B cell (primary cell): ENCODE data around the gene STXBP1. TPM values are rescaled to one million over a fixed set of nuclear protein-coding genes. Genes with fewer than 3 reads are reported as not detected.

Source experiments
- ATAC-seq: fragments of 200-7000 bp; cut with Tn5 transposase; one replicate; pipeline ENCODE4 v1.10.0; 2021; ENCODE audit warnings: low read depth, mild to moderate bottlenecking, moderate number of reproducible peaks, moderate library complexity
- CTCF ChIA-PET: fragments of 350-600 bp; sonication (Branson Sonifier 250); formaldehyde crosslinking; loops from one replicate; lab custom pipeline; 2021; ENCODE audit warnings: antibody characterized with exemption, inconsistent platforms; lab: Charles Lee
- POLR2A ChIA-PET: fragments of 350-600 bp; sonication (Branson Sonifier 250); formaldehyde crosslinking; loops from one replicate; lab custom pipeline; 2021; ENCODE audit warnings: antibody characterized with exemption; lab: Charles Lee
- DNase-seq: peaks from one replicate; pipeline ENCODE4 v3.0.0; 2013
- H2AFZ ChIP-seq: 2 replicates; pipeline ENCODE4 v1.6.1; 2012; ENCODE audit warnings: mild to moderate bottlenecking, low read depth, low read length; ENCODE audit not compliant: insufficient read depth, poor library complexity, severe bottlenecking
- H3K27ac ChIP-seq, 2 donors: 1 replicate in 1 of 2; 2 replicates in 1 of 2; pipeline ENCODE4 v1.5.1; 2012 to 2013; ENCODE audit warnings: low read length in 2 of 2, mild to moderate bottlenecking in 2 of 2, moderate library complexity in 1 of 2
- H3K27me3 ChIP-seq, 4 experiments: fragments of 200-600 bp in 1 of 4; sonication (generic) in 1 of 4; replicated peaks in 1 of 4; 1 replicate in 2 of 4; 2 replicates in 2 of 4; pipeline versions ENCODE4 v1.6.1 to v1.7.0; 2013 to 2016; ENCODE audit warnings: low read length in 3 of 4, mild to moderate bottlenecking in 2 of 4, mixed read lengths in 1 of 4, moderate library complexity in 1 of 4; ENCODE audit not compliant: insufficient read depth in 4 of 4, control insufficient read depth in 3 of 4; ENCODE audit errors: control extremely low read depth in 1 of 4
- H3K36me3 ChIP-seq, 2 experiments: replicated peaks in 1 of 2; 1 replicate in 1 of 2; 2 replicates in 1 of 2; pipeline versions ENCODE4 v1.6.1 to v1.7.1; 2013; ENCODE audit warnings: low read length in 1 of 2; ENCODE audit not compliant: insufficient read depth in 2 of 2, control insufficient read depth in 1 of 2; ENCODE audit errors: control extremely low read depth in 1 of 2, extremely low read depth in 1 of 2
- H3K4me1 ChIP-seq, 2 donors: fragments of 200-600 bp in 1 of 2; sonication (generic) in 1 of 2; 1 replicate in 1 of 2; 2 replicates in 1 of 2; pipeline versions ENCODE4 v1.5.1 to v1.6.1; 2013 to 2017; ENCODE audit warnings: low read length in 2 of 2; ENCODE audit not compliant: control insufficient read depth in 2 of 2, insufficient read depth in 2 of 2
- H3K4me2 ChIP-seq: replicated peaks from 2 replicates; pipeline ENCODE3; 2012; ENCODE audit warnings: mild to moderate bottlenecking, low read depth, low read length; ENCODE audit not compliant: poor library complexity, severe bottlenecking
- H3K4me3 ChIP-seq, 5 experiments: fragments of 200-600 bp in 1 of 5; sonication (generic) in 1 of 5; 1 replicate in 3 of 5; 2 replicates in 2 of 5; pipeline versions ENCODE4 v1.5.1 to v1.7.0; 2011 to 2016; ENCODE audit warnings: low read length in 4 of 5, mild to moderate bottlenecking in 4 of 5, low read depth in 2 of 5, control low read depth in 1 of 5, moderate library complexity in 1 of 5; ENCODE audit not compliant: insufficient read depth in 1 of 5; ENCODE audit errors: control extremely low read depth in 1 of 5, extremely low read depth in 1 of 5
- H3K79me2 ChIP-seq: fragments of 200-600 bp; sonication (generic); one replicate; pipeline ENCODE4 v1.6.0; 2016; ENCODE audit warnings: low read length; ENCODE audit not compliant: control insufficient read depth, insufficient read depth
- H3K9ac ChIP-seq: fragments of 200-600 bp; sonication (generic); 2 replicates; pipeline ENCODE4 v1.6.1; 2017; ENCODE audit warnings: mild to moderate bottlenecking, low read length, moderate library complexity
- H3K9me3 ChIP-seq, 3 donors: one replicate each; pipeline versions ENCODE4 v1.6.1 to v1.7.1; 2013; ENCODE audit warnings: low read length in 2 of 3; ENCODE audit not compliant: control insufficient read depth in 2 of 3, insufficient read depth in 1 of 3; ENCODE audit errors: control extremely low read depth in 1 of 3
- H4K20me1 ChIP-seq: 2 replicates; pipeline ENCODE4 v1.6.0; 2012; ENCODE audit warnings: mild to moderate bottlenecking, low read length; ENCODE audit not compliant: insufficient read depth, control insufficient read depth, poor library complexity, severe bottlenecking
- H3K27ac Mint-ChIP-seq: one replicate; pipeline ENCODE4 v1.8.0; 2021; ENCODE audit warnings: mixed read lengths
- H3K27me3 Mint-ChIP-seq: one replicate; pipeline ENCODE4 v1.8.0; 2021; ENCODE audit warnings: mixed read lengths
- H3K4me1 Mint-ChIP-seq: one replicate; pipeline ENCODE4 v1.8.0; 2021; ENCODE audit warnings: mixed read lengths
- H3K4me3 Mint-ChIP-seq: one replicate; pipeline ENCODE4 v1.8.0; 2021; ENCODE audit warnings: mixed read lengths
- H3K9me3 Mint-ChIP-seq: one replicate; pipeline ENCODE4 v1.8.0; 2022; ENCODE audit warnings: mixed read lengths; ENCODE audit not compliant: insufficient read depth
- EZH2 ChIP-seq: IDR thresholded peaks from 2 replicates; pipeline ENCODE4 v1.6.1; 2012; ENCODE audit warnings: borderline replicate concordance, low read depth, mild to moderate bottlenecking, moderate library complexity, low read length; ENCODE audit not compliant: insufficient read depth, poor library complexity, severe bottlenecking
- WGBS: methylation state at CpG from one replicate; pipeline ENCODE4 v1.1.5; 2013; ENCODE audit warnings: missing lambda C conversion rate; ENCODE audit not compliant: insufficient coverage; 5-methylcytosine and 5-hydroxymethylcytosine counted together
- intact Hi-C: fragments of 100-400 bp; cut with micrococcal nuclease; formaldehyde crosslinking; loops from one replicate; pipeline ENCODE4 v1.10.0; 2022
- polyA plus RNA-seq: library from polyadenylated mRNA; depleted of rRNA; stranded (reverse); fragments of >200 nt; gene quantifications from 2 replicates; pipeline ENCODE4 v1.2.3, GENCODE V29; 2012
- total RNA-seq, 2 donors: library from RNA; stranded (reverse); fragments of 120-200 nt in 1 of 2; gene quantifications; 1 replicate in 1 of 2; 2 replicates in 1 of 2; pipeline versions ENCODE4 v1.2.3 to v1.2.4, GENCODE V29; 2013 to 2022
- TF ChIP-seq, protein P1 (sequence below): fragments of 200-600 bp; IDR thresholded peaks from one replicate; pipeline ENCODE4 v1.8.0; 2022; ENCODE audit warnings: antibody characterized with exemption, mild to moderate bottlenecking

Gene STXBP1
- total and polyA plus RNA-seq, 2 donors (not counting 1 experiment from before 2014, with no cell fraction given): 0.62 TPM; not detected in 1

DNA sequence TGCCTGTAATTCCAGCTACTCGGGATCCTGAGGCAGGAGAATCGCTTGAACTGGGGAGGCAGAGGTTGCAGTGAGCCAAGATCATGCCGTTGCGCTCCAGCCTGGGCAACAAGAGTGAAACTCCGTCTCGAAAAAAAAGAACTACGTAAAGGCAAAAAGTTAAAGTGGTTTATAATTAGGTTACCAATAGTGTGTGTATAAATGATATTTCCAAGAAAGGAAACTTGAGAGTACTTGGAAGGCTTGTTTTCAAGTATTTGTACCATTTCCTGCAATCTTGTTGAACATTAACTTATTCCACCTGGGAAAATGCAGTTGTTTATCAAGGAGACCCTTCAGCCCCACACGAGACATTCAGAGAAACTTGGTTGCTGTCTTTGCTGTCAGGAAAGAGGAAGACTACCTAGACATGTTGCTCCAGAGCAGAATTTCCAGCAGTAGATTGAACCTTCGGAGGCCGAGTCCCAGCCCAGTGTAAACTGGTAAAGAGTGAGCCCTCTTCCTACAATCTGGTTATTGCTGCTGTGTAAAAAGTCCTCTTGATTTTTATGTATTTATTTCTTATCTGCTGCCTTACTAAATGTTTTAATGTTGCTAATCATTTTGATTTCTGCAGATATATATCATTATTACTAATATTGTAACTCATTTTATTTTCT, 30.1 kb downstream of the STXBP1 start:
- H3K4me1 ChIP-seq: no peaks in the 10 kb centered on the region
- no peaks in the 10 kb centered on the region for H3K9me3 ChIP-seq
- no peak overlapping the region for H3K27ac Mint-ChIP-seq
- no peaks in the 10 kb centered on the region for H3K36me3 ChIP-seq
- no peak overlapping the region for H3K9ac ChIP-seq
- peaks cover 15% of the 10 kb centered on the region for H3K27me3 Mint-ChIP-seq
- H3K27ac ChIP-seq: no peak overlapping the region
- H4K20me1 ChIP-seq: no peaks in the 10 kb centered on the region
- no peak overlapping the region for H3K4me2 ChIP-seq
- no peak overlapping the region for H2AFZ ChIP-seq
- ChIA-PET POLR2A (no interaction called here), CTCF (no interaction called here)
- no peak for ATAC-seq
- no peaks in the 10 kb centered on the region for H3K4me1 Mint-ChIP-seq
- no peak for DNase-seq
- WGBS: 93% methylated on average over 8 of the region's 10 CpGs
- no peak overlapping the region for H3K4me3 Mint-ChIP-seq
- intact Hi-C loops: no loop called here
- no peak overlapping the region for H3K4me3 ChIP-seq
- no peaks in the 10 kb centered on the region for H3K79me2 ChIP-seq
- H3K9me3 Mint-ChIP-seq: no peaks in the 10 kb centered on the region
- peaks cover 0 to 8% (median 0%) of the 10 kb centered on the region in 4 experiments for H3K27me3 ChIP-seq
- TF ChIP-seq, protein P1, sequence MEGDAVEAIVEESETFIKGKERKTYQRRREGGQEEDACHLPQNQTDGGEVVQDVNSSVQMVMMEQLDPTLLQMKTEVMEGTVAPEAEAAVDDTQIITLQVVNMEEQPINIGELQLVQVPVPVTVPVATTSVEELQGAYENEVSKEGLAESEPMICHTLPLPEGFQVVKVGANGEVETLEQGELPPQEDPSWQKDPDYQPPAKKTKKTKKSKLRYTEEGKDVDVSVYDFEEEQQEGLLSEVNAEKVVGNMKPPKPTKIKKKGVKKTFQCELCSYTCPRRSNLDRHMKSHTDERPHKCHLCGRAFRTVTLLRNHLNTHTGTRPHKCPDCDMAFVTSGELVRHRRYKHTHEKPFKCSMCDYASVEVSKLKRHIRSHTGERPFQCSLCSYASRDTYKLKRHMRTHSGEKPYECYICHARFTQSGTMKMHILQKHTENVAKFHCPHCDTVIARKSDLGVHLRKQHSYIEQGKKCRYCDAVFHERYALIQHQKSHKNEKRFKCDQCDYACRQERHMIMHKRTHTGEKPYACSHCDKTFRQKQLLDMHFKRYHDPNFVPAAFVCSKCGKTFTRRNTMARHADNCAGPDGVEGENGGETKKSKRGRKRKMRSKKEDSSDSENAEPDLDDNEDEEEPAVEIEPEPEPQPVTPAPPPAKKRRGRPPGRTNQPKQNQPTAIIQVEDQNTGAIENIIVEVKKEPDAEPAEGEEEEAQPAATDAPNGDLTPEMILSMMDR: no peak
- TF ChIP-seq EZH2: no peak

DNA sequence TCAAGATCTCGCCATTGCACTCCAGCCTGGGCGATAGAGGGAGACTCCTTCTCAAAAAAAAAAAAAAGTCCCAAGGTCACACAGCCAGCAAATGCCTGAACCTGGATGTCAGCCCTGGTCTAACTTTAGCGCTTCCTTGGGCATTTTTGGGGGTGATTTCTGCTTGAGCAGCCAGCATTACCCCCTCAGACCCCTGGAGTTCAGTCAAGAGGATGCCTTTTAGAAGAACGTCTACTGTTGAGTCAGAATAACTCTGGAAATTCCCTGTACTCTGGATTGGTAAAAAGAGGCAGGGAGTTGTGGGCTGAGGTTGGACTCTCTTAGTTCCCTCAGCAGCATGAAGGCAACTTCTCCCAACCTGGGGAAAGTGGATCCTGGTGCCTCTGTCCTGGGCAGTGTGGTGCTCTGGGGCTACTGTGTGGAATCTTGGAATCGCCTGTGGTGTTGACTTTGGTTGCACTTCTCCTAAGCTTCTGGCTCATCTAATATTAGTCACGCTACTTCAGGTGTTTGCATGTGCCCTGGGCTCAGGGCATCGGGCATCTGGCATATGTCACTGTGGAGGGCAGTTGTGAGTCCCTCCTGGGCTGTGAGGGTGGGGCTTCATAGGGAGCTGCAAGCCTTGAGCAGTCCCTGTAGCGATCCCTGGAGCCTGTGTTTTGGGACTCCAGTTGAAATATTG, 32.2 kb downstream of the STXBP1 start:
- Mint-ChIP-seq H3K4me3 (no peak overlapping the region), H3K4me1 (no peaks in the 10 kb centered on the region), H3K27ac (no peak overlapping the region), H3K27me3 (peaks cover 15% of the 10 kb centered on the region), H3K9me3 (no peaks in the 10 kb centered on the region)
- no peak for DNase-seq
- TF ChIP-seq EZH2: no peak
- TF ChIP-seq, protein P1: no peak
- Histone ChIP-seq H2AFZ (no peak overlapping the region), H3K9me3 (no peaks in the 10 kb centered on the region), H3K9ac (no peak overlapping the region), H3K4me2 (no peak overlapping the region), H3K36me3 (no peaks in the 10 kb centered on the region), H3K27ac (no peak overlapping the region), H3K79me2 (no peaks in the 10 kb centered on the region), H4K20me1 (no peaks in the 10 kb centered on the region), H3K4me3 (no peak overlapping the region), H3K4me1 (no peaks in the 10 kb centered on the region), H3K27me3 (peaks cover 0 to 13% (median 2%) of the 10 kb centered on the region in 4 experiments)
- intact Hi-C loops: no loop called here
- ATAC-seq: no peak
- CTCF ChIA-PET: no interaction called here
- POLR2A ChIA-PET: no interaction called here
- 90% methylated on average over 6 of the region's 8 CpGs for WGBS
